A549 (cell line): ENCODE results near the gene HPCAL1. TPM values are rescaled to one million over a fixed set of nuclear protein-coding genes. Genes with fewer than 3 reads are reported as not detected.
A peak's percentile ranks its signal among the peaks of the same experiment; 100 is the strongest.

Experiments used
- ATAC-seq, 2 experiments: fragments of 200-7000 bp in 1 of 2; fragments of >200 bp in 1 of 2; cut with Nextera tagmentation in 1 of 2; cut with Tn5 transposase in 1 of 2; 3 replicates each; pipeline versions ENCODE4 v1.8.0 to v1.9.1; 2018 to 2020; ENCODE audit warnings: mild to moderate bottlenecking in 1 of 2, moderate library complexity in 1 of 2
- CTCF ChIA-PET: fragments of 300-600 bp; sonication (Branson Sonifier 250); formaldehyde crosslinking; extraction: SDS; loops from one replicate; lab custom pipeline; 2021; ENCODE audit warnings: antibody characterized with exemption, inconsistent platforms; lab: Yijun Ruan, JAX
- POLR2A ChIA-PET: fragments of 350-600 bp; formaldehyde crosslinking; extraction: SDS; loops from one replicate; lab custom pipeline; 2021; ENCODE audit warnings: antibody characterized with exemption, inconsistent platforms; lab: Yijun Ruan, JAX
- DNase-seq, 2 experiments: peaks; one replicate each; pipeline versions ENCODE4 v3.0.0 to v3.0.0-alpha.2; 2011 to 2016; ENCODE audit warnings: low read depth in 1 of 2, low spot score in 1 of 2
- FAIRE-seq: peaks from 2 replicates; lab custom pipeline; 2011; peaks lifted over from hg19 to GRCh38; lab: Jason Lieb, UNC
- H3K27ac ChIP-seq, 2 experiments: fragments of >200 bp; sonication (Bioruptor Twin); formaldehyde crosslinking; 3 replicates each; pipeline ENCODE4 v1.5.1; 2016 to 2017
- H3K4me1 ChIP-seq: fragments of >200 bp; sonication (Bioruptor Twin); formaldehyde crosslinking; 3 replicates; pipeline ENCODE4 v1.6.1; 2016
- H3K4me2 ChIP-seq: fragments of >200 bp; sonication (Bioruptor Twin); formaldehyde crosslinking; 3 replicates; pipeline ENCODE4 v1.6.1; 2016
- H3K4me3 ChIP-seq: fragments of >200 bp; sonication (Bioruptor Twin); formaldehyde crosslinking; 3 replicates; pipeline ENCODE4 v1.5.1; 2016
- H3K9me3 ChIP-seq: fragments of >200 bp; sonication (Bioruptor Twin); formaldehyde crosslinking; 3 replicates; pipeline ENCODE4 v1.6.1; 2016
- EHMT2 ChIP-seq: fragments of 200-600 bp; sonication (generic); IDR thresholded peaks from 2 replicates; pipeline ENCODE4 v1.6.1; 2016; ENCODE audit warnings: antibody characterized with exemption, low read depth, mild to moderate bottlenecking, moderate library complexity
- EP300 ChIP-seq, 2 experiments: fragments of >200 bp; sonication (Bioruptor Twin); formaldehyde crosslinking; IDR thresholded peaks; 2 replicates in 1 of 2; 3 replicates in 1 of 2; pipeline ENCODE4 v1.6.1; 2016 to 2017
- ESRRA ChIP-seq: fragments of 150-350 bp; IDR thresholded peaks from 2 replicates; pipeline ENCODE4 v1.6.1; 2014; ENCODE audit warnings: mild to moderate bottlenecking, low read length, borderline replicate concordance
- FOSL2 ChIP-seq, 2 experiments: fragments of 450-650 bp in 1 of 2; fragments of >200 bp in 1 of 2; sonication (Bioruptor Twin) in 1 of 2; formaldehyde crosslinking; IDR thresholded peaks; 2 replicates each; pipeline versions ENCODE4 v1.5.0 to v1.6.1; 2016 to 2020; ENCODE audit warnings: mild to moderate bottlenecking in 1 of 2, moderate library complexity in 1 of 2
- HOXB5 ChIP-seq: fragments of 250-450 bp; sonication (Bioruptor Pico); IDR thresholded peaks from 2 replicates; pipeline ENCODE4 v1.5.0; 2020; ENCODE audit warnings: mild to moderate bottlenecking, moderate library complexity
- MAFK ChIP-seq: fragments of 450-650 bp; IDR thresholded peaks from 2 replicates; pipeline ENCODE4 v1.6.1; 2014; ENCODE audit not compliant: partially characterized antibody
- MYC ChIP-seq: IDR thresholded peaks from 2 replicates; pipeline ENCODE4 v1.6.1; 2012; ENCODE audit warnings: mild to moderate bottlenecking, inconsistent platforms, low read length, improper control_type of control experiment, borderline replicate concordance
- NFE2L2 ChIP-seq: fragments of 150-350 bp; conservative IDR thresholded peaks from 2 replicates; pipeline ENCODE4 v1.6.1; 2014; ENCODE audit warnings: low read length
- NPAS2 ChIP-seq: fragments of 250-450 bp; sonication (Bioruptor Pico); IDR thresholded peaks from 2 replicates; pipeline ENCODE4 v1.8.0; 2022; ENCODE audit warnings: mild to moderate bottlenecking, moderate library complexity, borderline replicate concordance
- RAD21 ChIP-seq, 2 experiments: fragments of >200 bp in 1 of 2; sonication (Bioruptor Twin) in 1 of 2; formaldehyde crosslinking in 1 of 2; IDR thresholded peaks in 1 of 2; conservative IDR thresholded peaks in 1 of 2; 2 replicates in 1 of 2; 3 replicates in 1 of 2; pipeline ENCODE4 v1.6.1; 2012 to 2018; ENCODE audit warnings: inconsistent platforms in 1 of 2
- RARB ChIP-seq: fragments of 250-450 bp; sonication (Bioruptor Pico); IDR thresholded peaks from 2 replicates; pipeline ENCODE4 v1.8.0; 2021; ENCODE audit warnings: mild to moderate bottlenecking, moderate library complexity
- RNF2 ChIP-seq: fragments of 200-600 bp; sonication (generic); IDR thresholded peaks from 2 replicates; pipeline ENCODE4 v1.6.1; 2016; ENCODE audit warnings: low read depth, mild to moderate bottlenecking, antibody characterized with exemption, moderate library complexity, borderline replicate concordance
- ZFP36 ChIP-seq: fragments of 450-650 bp; IDR thresholded peaks from 2 replicates; pipeline ENCODE4 v1.6.1; 2014; ENCODE audit warnings: borderline replicate concordance; ENCODE audit not compliant: partially characterized antibody
- WGBS: methylation state at CpG from one replicate; pipeline ENCODE4 v1.1.6; 2017; ENCODE audit errors: missing lambda C conversion rate; 5-methylcytosine and 5-hydroxymethylcytosine counted together
- polyA plus RNA-seq, 4 experiments: library from polyadenylated mRNA; depleted of rRNA in 3 of 4; stranded (reverse); fragments of >200 nt; fragmentation: RNase III in 1 of 4; extraction: RNeasy Plus Mini Kit Qiagen cat#74134 plus additional on column Dnase treatment in 1 of 4; gene quantifications; 2 replicates in 3 of 4; 3 replicates in 1 of 4; pipeline ENCODE4 v1.2.3, GENCODE V29; 2011 to 2017
- TF ChIP-seq, protein P1 (sequence below): fragments of 250-450 bp; sonication (Bioruptor Pico); IDR thresholded peaks from 2 replicates; pipeline ENCODE4 v1.5.0; 2021; ENCODE audit warnings: mild to moderate bottlenecking, moderate library complexity, borderline replicate concordance
- TF ChIP-seq, protein P2 (sequence below): IDR thresholded peaks from 2 replicates; pipeline ENCODE4 v1.6.1; 2012
- TF ChIP-seq, protein P3 (sequence below): IDR thresholded peaks from 2 replicates; pipeline ENCODE4 v1.6.1; 2012; ENCODE audit warnings: low read depth, borderline replicate concordance

Gene HPCAL1
- polyA plus RNA-seq, 2 of the 4 experiments (the other 2 are of a cell fraction), result 44.4 to 66.4 TPM

DNA sequence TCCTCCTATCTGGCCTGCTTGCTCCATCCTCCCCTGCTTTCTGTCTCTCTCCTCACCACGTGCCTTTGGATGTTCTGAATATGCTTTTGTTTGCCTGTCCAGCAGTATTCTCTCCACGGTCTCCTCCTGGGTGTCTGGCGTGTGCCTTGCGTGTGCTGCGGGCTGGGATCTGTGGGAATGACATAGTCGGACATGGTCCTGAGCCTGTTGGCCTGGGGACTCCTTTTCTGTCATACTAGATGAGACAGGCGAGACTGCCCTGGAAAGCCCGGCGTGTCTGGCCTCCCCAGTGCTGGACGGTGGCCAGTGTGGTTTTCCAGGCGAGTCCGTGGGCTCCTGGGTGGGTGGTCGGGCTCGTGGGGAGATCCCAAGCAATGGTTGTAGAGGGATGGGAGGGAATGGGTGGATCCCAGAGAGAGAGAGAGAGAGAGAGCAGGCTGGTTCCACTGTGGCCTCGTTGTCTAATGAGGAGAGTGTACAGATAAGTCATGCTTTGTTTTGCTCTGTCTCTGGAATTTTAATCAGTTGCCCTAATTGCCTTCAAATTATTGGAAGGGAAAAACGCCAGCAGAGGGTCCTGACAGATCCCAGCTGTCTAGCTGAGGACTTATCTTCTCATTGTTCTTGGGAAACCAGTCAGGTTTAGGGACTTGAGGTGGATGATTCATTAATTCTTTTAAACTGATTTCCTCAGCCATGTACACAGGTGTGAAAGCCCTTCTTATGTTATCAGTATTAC lies 58.3 kb downstream of the HPCAL1 start:
- no peaks in the 10 kb centered on the region for H3K9me3 ChIP-seq
- ATAC-seq, result no peak
- H3K4me3 ChIP-seq, result no peak overlapping the region
- no peak for DNase-seq
- FAIRE-seq, result no peak
- H3K4me1 ChIP-seq, result peaks cover 14% of the 10 kb centered on the region
- TF ChIP-seq EP300 (IDR thresholded peaks at IDR 0.05) (no peak), RAD21 (conservative IDR thresholded peaks at IDR 0.05 in 1 of 2, IDR thresholded peaks at IDR 0.05 in 1 of 2) (no peak), EHMT2 (no peak)
- ChIA-PET CTCF (interaction anchor here (0.6 to 5.2 kb wide), 2 partner anchors 46 to 190 kb away, joined by 3 to 38 read pairs; no protein-coding TSS in a partner anchor), POLR2A (no interaction called here)
- H3K4me2 ChIP-seq, result no peak overlapping the region
- 0 out of 6 replicates have a peak overlapping the region, but pooled peaks of 1 of the 2 experiments have one; percentile 3 for H3K27ac ChIP-seq
- 84% methylated on average over 16 of the region's 16 CpGs for WGBS

DNA sequence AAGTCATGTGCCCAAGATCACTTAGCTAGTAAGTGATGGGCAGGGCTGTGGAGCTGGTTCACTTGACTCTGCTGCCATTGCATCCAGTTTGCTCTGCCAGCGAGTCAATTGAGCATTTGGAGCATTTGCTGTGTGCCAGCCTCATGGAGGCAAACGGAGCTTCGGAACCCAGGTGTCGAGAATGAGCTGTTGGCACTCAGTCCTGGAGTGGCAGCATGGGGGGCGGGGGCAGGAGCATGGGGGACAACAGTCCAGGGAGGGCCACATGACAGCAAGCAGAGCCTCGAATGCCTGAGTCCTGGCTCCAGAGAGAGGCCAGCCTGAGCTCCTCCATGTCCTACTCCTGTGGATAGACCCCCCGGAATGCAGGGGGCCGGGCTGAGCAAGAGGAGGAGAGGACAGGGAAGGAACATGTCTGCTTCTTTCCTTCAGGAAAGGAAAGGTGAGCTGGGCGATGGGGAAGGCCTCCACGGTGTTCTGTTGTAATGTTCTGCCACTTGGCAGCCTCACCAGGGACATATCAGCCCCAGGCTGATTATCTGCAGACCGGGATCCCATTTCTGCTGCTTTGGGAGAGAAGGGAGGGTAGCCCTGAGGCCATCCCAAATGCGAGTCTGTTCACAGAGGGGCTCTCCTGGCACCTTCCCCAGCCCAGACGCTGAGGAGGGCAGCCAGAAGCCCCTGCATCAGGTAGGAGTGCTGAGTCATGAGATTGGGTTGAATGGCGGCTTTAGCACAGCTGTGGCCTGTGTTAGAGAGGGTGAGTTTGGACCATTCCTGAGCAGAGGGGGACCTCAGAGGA lies 59.6 kb downstream of the HPCAL1 start:
- 85% methylated on average over 14 of the region's 14 CpGs for WGBS
- Histone ChIP-seq H3K4me3 (no peak overlapping the region), H3K4me1 (peaks cover 8% of the 10 kb centered on the region; the same call in 2 of the 3 replicates), H3K4me2 (no peak overlapping the region), H3K9me3 (no peaks in the 10 kb centered on the region), H3K27ac (peak overlapping the region in 1 of 2 experiments; percentile 74; a peak in 3 of 6 replicates)
- CTCF ChIA-PET, result interaction anchor here (0.7 to 5.2 kb wide), 7 partner anchors 12 to 416 kb away, joined by 3 to 38 read pairs (median 3); no protein-coding TSS in a partner anchor
- DNase-seq, result no peak
- no peak for FAIRE-seq
- peak in 1 of 2 experiments; percentile 11; a peak in 1 of 6 replicates for ATAC-seq
- POLR2A ChIA-PET, result no interaction called here
- TF ChIP-seq ZFP36, result peak; percentile 11
- no peak for TF ChIP-seq EP300 (IDR thresholded peaks at IDR 0.05)
- TF ChIP-seq NFE2L2, result peak; percentile 42; the same call in 1 of the 2 replicates
- TF ChIP-seq MAFK, result peak; percentile 93

DNA sequence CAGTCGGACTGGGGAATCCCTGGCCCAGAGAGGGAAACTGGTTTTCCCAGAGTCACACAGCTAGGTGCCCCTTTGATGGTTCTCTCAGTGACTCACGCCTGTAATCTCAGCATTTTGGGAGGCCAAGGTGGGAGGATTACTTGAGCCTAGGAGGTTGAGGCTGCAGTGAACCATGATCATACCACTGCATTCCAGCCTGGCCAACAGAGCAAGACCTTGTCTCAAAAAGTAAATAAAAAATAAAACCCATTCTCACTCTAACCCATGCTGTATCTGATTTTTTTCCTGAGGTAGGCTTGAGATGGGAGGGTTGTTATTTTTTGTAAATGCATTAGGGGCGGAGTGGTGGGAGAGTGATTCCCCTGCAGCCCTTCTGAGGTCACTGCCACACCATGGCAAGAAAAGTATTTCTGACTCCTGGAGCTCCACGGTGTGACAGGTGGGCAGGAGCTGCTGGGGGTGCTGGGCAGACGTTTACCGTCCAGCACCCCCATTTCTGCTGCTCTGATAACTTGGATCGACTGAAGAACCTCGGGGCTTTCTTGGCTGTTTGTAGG lies 60.3 kb downstream of the HPCAL1 start:
- ChIA-PET POLR2A (no interaction called here), CTCF (interaction anchor here (1.0 to 5.2 kb wide), 6 partner anchors 8 to 54 kb away, joined by 3 to 38 read pairs (median 6); no protein-coding TSS in a partner anchor)
- DNase-seq, result no peak
- H3K27ac ChIP-seq, result peak overlapping the region in 1 of 2 experiments; percentile 74; a peak in 3 of 6 replicates
- H3K4me1 ChIP-seq, result peaks cover 8% of the 10 kb centered on the region; the same call in 2 of the 3 replicates
- FAIRE-seq, result no peak
- WGBS, result 85% methylated on average over 8 of the region's 8 CpGs
- no peak for ATAC-seq
- no peaks in the 10 kb centered on the region for H3K9me3 ChIP-seq
- no peak overlapping the region for H3K4me3 ChIP-seq
- TF ChIP-seq, protein P1, sequence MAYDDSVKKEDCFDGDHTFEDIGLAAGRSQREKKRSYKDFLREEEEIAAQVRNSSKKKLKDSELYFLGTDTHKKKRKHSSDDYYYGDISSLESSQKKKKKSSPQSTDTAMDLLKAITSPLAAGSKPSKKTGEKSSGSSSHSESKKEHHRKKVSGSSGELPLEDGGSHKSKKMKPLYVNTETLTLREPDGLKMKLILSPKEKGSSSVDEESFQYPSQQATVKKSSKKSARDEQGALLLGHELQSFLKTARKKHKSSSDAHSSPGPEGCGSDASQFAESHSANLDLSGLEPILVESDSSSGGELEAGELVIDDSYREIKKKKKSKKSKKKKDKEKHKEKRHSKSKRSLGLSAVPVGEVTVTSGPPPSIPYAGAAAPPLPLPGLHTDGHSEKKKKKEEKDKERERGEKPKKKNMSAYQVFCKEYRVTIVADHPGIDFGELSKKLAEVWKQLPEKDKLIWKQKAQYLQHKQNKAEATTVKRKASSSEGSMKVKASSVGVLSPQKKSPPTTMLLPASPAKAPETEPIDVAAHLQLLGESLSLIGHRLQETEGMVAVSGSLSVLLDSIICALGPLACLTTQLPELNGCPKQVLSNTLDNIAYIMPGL (CRISPR knock-in tag), result no peak
- TF ChIP-seq FOSL2 (IDR thresholded peaks at IDR 0.05), result no peak
- TF ChIP-seq FOSL2 (CRISPR knock-in tag; IDR thresholded peaks at IDR 0.05), result no peak
- no peak overlapping the region for H3K4me2 ChIP-seq

DNA sequence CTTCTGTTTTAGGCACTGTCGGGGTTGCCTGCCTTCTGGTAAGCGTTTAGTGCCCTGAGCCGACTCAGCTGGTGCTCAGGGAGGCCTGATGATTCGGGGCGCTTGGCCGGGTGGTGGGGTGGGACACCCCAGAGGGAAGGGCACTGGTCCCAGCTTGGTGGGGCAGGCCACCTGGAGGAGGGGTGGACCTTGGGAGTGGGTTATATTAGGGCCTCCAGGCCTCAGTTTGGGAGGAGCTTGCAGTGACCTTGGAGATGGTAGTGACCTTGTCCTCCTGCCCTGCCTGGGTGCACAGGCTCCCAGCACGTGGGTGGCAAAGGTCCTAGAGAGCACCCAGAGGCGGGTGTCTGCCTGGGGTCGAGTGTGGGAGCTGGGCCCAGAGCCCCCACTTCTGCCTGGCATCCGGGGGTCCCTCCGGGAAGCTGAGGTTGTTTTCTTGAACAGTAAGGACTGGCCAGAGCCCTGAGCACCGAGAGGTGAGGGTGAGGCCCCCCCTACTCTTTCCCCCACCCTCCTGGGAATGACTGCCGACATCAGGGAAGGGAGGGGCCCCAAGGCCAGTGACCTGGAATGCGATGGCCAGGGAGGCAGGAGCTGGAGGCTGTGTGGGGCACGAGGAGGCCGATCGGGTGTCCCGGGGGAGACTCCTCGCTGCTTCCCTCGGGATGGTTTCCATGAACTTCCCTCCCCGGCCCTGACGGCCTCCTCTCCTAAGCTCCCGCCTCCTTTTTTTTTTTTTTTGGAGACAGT lies 61.3 kb downstream of the HPCAL1 start:
- TF ChIP-seq NPAS2, result no peak
- no peak for TF ChIP-seq ESRRA
- TF ChIP-seq RARB (CRISPR knock-in tag), result no peak
- TF ChIP-seq HOXB5 (CRISPR knock-in tag), result no peak
- no peak for TF ChIP-seq MYC
- no peak for TF ChIP-seq RNF2
- no peak for TF ChIP-seq EP300 (IDR thresholded peaks at IDR 0.05)
- TF ChIP-seq, protein P2, sequence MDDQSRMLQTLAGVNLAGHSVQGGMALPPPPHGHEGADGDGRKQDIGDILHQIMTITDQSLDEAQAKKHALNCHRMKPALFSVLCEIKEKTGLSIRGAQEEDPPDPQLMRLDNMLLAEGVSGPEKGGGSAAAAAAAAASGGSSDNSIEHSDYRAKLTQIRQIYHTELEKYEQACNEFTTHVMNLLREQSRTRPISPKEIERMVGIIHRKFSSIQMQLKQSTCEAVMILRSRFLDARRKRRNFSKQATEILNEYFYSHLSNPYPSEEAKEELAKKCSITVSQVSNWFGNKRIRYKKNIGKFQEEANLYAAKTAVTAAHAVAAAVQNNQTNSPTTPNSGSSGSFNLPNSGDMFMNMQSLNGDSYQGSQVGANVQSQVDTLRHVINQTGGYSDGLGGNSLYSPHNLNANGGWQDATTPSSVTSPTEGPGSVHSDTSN, result no peak
- TF ChIP-seq, protein P3, sequence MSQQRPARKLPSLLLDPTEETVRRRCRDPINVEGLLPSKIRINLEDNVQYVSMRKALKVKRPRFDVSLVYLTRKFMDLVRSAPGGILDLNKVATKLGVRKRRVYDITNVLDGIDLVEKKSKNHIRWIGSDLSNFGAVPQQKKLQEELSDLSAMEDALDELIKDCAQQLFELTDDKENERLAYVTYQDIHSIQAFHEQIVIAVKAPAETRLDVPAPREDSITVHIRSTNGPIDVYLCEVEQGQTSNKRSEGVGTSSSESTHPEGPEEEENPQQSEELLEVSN, result no peak
- TF ChIP-seq RAD21 (conservative IDR thresholded peaks at IDR 0.05 in 1 of 2, IDR thresholded peaks at IDR 0.05 in 1 of 2), result no peak
- TF ChIP-seq, all 56 proteins: peak for 0
- WGBS, result 88% methylated on average over 23 of the region's 23 CpGs
- Histone ChIP-seq H3K27ac (peak overlapping the region in 1 of 2 experiments; percentile 20; a peak in 1 of 6 replicates), H3K4me2 (no peak overlapping the region), H3K4me3 (no peak overlapping the region), H3K4me1 (peaks cover 8% of the 10 kb centered on the region; the same call in 2 of the 3 replicates), H3K9me3 (no peaks in the 10 kb centered on the region)
- ChIA-PET CTCF (interaction anchor here (0.6 to 5.2 kb wide), 6 partner anchors 9 to 94 kb away, joined by 3 to 38 read pairs (median 4); no protein-coding TSS in a partner anchor), POLR2A (no interaction called here)
- DNase-seq (no peak), ATAC-seq (no peak), FAIRE-seq (no peak)
